Measurements from ENCODE around the gene HSBP1.

HSBP1 gene

DNA sequence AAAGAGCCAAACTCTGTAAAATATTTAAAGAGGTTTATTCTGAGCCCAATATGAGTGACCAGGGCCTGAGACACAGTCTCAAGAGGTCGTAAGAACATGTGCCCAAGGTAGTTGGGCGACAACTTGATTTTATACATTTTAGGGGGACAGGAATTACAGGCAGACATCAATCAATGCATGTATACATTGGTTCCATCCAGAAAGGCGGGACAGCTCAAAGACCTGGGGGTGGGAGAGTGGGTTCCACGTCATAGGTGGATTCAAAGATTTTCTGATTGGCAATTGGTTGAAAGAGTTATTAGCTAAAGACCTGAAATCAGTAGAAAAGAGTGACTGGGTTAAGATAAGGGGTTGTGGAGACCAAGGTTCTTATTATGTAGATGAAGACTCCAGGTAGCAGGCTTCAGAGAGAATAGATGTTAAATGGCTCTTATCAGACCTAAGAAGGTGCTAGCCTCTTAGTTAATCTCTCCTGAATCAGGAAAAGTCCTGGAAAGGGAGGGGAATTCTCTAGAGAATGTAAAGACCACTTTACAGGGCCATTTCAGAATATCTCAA, 32.4 kb downstream of the HSBP1 start:
- DNase-seq, result no peak

DNA sequence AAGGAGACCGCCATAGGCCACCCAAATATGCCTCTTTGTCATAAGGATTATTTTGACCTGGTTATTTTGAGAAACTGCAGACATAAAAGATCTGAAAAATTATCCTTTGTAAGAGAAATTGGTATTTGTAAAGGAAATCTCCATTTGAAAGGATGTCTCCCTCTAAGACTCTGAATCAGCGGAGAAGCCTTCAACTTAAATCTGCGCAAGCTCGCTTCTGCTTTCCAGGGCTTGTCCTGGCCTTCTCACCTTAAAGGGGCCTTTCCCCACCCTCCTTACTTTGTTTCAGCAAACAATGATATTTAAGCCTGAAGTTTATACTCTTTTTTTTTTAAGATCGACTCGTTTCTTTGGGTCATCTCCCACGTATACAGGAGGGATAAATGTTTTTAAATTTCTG, 34.5 kb downstream of the HSBP1 start:
- no peak for DNase-seq

DNA sequence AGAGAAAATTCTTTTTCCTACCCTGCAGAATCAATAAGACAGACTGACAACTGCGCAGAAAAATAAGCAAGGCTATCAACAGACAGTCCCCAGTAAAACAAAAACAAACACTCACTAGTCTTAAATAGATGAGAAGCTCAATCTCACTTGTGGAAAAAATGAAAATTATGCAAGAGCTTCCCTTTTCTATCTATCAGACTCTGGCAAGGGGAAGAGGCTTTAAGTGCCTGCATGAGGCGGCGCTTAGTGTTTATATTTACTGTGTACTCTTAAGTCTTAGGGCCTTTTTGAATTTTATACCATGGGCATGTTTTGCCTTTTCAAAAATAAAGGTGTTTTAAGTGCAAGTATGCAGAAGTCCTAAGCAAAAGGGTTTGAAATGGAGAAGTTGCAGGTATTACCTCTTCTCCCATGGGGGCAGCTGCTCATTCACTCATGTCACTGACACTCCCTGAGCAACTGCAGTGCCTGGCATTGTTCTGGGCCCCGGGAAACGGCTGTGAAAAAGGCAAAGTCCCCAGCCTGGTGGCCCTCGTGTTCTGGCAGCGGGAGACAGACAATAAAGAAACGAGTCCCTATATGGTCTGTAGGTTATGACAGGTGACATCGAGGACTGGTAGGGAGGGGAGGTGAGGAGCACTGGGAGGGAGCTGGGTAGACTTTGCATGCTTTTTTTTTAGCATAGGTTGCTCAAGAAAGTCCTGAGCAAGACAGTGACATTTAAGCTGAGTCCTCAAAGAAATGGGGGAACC, 35.2 kb downstream of the HSBP1 start:
- DNase-seq, result no peak

DNA sequence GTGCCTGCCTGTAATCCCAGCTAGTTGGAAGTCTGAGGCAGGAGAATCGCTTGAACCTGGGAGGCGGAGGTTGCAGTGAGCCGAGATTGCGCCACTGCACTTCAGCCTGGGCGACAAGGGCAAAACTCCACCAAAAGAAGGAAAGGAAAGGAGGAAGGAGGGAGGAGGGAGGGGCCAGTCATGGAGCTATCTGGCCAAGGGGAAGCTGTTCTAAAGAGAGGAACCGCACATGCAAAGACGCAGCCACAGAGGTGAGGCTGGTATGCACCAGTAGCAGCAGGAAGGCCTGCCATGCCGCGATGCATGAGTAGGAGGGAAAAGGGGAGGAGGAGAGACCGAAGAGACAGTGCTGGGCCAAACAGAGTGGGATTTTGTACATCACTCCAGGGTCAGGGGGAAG, 35.9 kb downstream of the HSBP1 start:
- no peak for DNase-seq

DNA sequence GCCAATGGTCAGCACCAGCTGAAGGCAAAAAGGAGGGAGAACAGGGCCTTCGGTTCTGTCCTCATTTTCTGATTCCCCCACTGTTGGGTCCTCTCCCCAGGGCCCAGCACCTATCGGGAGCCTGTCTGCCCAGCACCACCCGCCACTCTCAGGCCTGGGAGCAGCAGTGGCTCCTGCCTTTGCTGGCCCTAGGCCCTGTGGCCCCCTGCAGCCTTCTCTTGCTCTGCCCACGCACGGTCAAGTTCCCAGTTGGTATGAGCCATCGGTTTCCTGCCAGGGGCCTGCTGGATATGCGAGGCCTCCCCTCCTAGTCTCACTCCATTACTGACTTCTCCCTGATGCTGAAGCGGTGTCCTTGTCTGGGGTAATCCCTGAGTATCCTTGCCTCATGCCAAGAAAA, 37.5 kb downstream of the HSBP1 start:
- no peak for DNase-seq

DNA sequence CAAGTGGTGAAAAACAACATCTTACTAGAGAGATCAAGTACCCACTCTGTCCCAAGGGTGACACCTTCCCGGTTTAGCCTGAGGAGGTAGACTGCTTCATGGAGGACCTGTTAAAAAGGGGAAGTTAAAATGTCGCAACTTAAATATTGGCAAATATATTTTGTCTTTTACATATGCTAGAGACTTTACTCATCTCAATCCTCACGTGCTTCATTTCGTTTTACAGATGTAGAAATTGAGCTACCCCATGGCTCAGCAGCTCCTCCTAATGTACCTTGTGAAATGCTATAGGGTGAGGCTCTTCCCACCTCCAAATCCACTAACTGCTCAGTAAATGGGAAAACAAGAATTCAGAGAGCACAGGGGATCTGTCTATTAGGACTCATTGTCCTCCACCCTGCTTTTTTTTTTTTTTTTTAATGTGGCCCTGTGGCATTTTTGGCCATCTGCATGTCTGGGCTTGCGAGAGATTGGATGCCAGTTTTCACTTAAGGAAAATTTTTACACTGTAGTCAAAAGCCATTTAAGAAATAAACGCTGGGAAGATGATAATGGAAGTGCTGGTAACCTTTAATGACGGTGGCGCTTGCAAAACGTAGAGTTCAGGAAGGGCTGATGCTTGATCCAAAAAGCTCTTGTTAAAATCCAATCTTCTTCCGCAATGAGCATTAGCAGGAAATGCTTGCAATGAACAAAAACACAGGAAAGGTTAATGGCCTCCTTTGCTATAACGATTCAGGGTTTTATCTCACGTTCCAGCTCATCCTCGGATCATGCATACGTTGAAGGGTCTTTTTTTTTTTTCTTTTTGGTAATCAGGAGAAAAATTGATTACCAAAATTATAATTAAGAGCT, 39.8 kb downstream of the HSBP1 start:
- DNase-seq, result no peak

DNA sequence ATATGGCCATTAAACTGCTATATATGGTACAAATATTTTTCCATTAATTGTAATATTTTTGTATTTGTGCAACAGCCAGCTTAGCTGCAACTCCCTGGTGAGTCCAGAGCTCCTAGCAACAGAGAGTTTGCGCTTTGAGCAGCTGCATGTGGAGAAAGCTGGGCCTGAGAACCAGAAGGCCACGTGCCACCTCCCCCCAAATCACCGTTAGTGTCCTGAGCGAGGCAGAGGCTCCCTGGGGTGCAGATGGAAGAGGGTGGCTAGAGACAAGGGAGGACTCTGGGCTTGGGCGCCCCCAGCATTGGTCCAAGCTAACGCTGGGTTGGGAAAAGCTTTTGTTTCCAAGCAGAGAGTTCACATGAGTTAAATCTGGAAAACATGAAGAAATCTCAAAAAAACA, 41.6 kb downstream of the HSBP1 start:
- no peak for DNase-seq

DNA sequence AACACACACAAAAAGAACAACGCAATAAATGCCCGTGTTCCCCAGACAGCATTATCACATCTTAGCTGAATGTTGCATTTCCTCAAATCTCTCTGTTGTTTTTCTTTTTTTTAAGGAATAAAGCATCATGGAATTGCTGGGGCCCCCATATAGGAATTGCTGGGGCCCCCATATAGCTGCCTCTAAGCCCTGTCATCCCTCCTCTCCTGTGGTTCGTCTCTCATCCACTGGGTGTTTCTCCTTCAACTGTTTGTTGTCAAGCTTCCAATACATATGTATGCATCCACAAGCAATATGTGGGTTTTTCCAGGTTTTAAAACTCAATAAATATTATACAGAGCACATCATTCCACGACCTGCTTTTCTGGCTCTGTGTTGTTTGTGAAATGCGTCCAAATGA, 43.2 kb downstream of the HSBP1 start:
- DNase-seq, result no peak

DNA sequence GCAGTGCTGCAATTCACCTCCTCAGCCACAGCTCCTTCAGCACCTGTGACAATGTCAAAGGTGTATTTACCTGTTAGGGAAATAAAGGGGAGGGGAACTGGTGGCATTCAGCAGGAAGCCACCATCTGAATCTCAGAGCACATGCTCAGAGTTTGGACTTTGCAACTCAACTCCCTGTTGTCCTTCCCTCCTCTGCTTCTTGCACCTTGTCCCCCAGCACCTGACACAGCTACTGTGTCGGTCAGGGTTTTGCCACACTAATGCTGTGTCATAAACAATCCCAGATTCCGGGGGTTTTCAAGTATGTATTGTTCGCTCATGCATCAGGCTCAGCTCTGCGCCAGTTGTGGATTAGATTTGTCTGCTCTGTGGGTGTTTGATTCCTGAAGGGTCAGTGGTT, 43.7 kb downstream of the HSBP1 start:
- DNase-seq, result no peak

DNA sequence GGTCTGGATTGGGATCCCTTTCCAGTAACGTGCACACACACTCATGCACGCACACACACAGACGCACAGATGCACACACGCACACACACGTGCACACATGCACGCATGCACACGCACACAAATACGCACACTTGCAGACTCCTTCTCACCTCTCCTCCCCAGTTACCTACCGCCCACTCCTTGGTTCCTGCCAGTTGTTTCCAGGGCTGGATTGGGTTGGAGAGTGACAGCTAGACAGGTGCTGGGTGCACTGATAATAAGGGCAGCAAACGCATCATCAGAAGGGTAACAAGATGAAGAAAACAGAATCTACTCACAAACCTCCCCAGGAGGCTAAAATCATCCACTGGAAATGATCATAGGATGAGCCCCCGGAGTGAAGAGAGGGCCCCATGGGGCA, 45.0 kb downstream of the HSBP1 start:
- DNase-seq, result no peak

DNA sequence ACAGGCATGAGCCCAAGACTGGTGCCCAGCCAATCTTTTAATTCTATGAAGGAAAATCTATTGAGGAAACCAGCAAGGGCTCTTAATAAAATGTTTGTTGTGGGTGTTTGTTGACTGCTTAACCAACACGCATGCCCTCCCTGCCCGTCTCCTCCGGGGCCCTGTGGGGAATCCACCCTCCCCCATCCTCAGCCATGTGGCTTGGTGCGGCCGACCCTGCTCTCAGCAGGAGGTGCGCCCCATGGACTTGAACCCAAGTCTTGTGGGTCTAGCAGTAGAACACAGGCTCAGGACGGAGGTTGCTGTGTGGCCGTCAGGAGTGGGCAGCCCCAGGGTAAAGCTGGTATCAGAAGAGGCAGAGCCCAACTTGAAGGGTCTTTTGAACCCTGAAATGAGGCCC, 46.1 kb downstream of the HSBP1 start:
- DNase-seq, result no peak

DNA sequence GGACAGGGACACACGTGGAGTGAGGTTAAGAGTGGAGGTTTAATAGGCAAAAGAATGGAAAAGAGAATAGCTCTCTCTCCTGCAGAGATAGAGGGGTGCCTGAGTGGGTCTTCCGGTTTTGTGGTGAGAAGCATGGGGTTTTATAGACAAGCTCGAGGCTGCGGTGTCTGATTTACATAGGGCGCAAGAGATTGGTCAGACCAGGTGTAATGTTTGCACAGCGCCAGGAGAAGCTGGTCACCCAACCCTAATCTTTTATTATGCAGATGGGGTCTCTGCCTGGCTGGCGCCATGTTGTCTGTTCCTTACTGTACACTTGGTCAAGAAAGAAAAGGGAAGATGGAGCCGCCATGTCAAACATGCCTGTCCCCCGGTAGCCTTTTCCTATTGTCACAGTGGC, 46.6 kb downstream of the HSBP1 start:
- DNase-seq, result no peak

DNA sequence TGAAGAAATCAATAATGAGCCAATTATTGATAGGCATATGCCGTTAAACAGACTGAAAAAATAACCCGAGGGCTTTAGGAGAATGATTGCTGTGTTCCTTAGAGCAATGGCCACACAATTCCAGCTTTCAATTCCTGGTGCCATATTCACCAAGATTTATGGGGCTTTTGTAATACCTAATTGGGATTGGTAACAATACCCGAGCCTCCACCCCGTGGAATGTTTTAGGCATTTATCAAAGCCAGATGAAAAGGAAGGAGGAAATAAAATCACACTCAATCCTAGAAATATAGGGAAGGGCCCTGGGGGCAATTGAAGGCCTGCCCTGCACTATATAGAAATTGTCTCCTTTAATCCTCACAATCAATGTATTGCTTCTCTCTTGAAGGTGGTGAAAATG, 49.0 kb downstream of the HSBP1 start:
- DNase-seq, result no peak

DNA sequence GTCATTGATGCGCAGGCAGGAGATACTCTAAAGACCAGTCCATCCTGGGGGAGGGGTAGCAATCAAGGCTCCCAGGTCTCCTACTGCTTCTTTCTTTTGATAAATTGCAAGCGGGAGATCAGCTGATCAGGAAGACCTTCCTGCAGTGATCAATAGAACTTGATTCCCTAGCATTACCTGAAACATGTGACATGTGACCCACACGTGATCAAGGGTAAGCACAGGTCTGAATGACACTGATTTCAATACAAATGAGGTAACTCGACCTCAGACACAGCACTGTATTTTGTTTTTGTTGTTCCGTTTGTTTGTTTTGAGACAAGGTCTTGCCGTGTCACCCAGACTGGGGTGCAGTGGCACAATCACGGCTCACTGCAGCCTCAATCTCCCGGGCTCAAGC, 51.5 kb downstream of the HSBP1 start:
- no peak for DNase-seq

DNA sequence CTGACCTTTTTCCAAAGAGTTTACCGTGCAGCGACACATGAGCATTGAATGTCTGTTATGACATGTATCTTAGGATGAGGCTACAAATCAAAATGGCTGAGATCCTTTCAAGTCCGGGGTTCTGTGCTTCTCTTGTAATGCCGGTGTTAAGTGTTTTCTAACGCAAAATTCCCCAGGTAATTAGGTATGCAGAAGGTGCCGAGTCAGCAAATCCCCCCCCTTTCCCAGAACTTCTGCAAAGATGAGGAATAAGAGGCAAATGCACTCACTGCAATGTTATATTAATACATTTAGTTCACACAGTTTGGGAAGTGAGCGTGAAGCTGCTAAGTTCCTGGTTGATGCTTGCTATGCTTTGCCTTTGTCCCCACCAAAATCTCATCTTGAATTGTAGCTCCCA, 54.9 kb downstream of the HSBP1 start:
- no peak for DNase-seq

DNA sequence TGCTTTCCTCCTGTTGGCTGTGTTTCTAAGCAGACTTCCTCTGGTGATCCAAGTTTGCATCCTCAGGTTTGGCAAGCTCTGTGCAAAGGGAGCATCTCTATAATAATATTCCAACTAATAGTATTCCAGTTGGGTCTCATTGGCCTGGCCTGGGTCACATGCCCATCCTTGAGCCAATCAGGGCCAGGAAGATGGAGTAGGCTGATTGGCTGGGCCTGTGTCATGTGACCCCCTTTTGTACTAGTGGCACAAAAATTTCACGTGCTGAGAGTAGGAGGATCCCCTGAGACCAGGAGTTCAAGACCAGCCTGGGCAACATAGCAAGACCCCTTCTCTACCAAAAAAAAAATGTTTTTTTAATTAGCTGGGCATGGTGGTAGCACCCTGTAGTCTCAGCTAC, 55.9 kb downstream of the HSBP1 start:
- no peak for DNase-seq
